ENCODE measurements around the gene CRACR2A.

The CRACR2A gene

DNA sequence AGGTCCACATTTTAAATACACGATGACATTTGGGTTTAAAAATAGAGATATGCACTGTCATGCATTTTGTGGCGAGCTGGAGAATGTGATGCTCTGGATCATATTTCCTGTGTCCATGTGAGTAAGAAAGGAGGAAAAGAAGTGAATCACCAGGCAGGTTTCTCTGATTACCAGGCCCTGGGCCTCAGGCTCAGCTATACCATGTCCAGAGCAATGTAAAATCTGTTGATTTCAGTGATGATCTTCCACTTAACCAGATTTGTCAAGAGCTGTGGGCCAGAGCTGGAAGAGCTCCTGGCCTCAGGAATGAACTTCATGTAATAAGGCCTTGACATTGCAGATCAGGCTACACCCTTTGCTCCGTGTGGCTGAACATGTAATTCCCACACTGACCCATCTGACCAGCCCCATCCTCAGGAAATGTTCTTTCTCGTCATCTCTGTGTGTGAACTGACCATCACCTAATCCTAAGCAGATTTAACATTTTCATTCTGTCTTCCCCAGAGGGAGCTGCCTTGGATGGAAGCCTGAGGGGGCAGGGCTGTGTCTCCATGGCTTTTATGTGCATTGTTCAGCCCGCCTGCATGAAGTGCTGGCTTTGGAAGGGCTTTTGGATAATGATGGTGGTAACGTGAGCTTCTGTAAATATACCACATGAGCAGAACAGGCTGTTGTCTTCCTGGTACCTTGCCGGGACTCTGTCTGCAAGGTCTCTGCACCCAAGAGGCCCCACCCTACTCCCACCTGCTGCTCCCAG is 54.5 kb downstream of the CRACR2A start:
- H4K20me1 ChIP-seq: peaks cover 0 to 23% (median 15%) of the 10 kb centered on the region in 11 experiments; a peak in 8 of 22 replicates

DNA sequence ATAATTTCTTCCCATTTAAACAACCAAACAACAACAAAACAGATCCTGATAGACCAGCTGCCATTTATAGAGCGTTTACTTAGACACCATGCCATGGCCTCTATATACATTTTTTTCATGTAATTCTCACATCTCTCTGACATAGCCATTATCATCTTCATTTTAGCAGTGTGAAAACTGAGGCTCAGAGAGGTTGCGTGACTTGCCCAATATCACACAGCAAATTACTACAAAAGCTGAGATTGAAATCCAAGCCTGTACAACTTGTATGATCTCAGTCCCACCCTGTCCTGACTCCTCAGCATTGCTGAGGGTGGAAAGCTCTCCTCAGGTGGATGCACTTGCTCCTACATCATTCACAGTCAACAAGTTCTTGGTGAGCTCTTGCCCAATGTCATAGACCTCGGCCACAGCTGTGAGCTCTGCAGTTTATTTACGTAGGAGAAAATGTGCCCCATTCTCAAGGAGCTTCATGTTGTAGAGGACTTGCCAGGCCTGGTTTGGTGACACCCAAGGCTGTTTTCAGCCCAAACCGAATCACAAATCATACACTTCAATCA is 55.5 kb downstream of the CRACR2A start:
- Histone ChIP-seq H3K36me3 (peaks cover 44 to 92% (median 76%) of the 10 kb centered on the region in 11 experiments), H4K20me1 (peaks cover 0 to 23% (median 15%) of the 10 kb centered on the region in 11 experiments; a peak in 8 of 22 replicates), H3K27me3 (no peaks in the 10 kb centered on the region), H3K4me1 (peaks cover 13 to 33% (median 22%) of the 10 kb centered on the region in 10 experiments), H3K9ac (no peak overlapping the region; a peak in 1 of 22 replicates), H3K4me2 (peak overlapping the region in 8 of 11 experiments; percentile 17 to 68 (median 57); a peak in 10 of 22 replicates), H3K27ac (peak overlapping the region in 7 of 11 experiments; percentile 5 to 52 (median 39); a peak in 11 of 22 replicates), H3K9me3 (replicated peaks in 1 of 11) (peaks cover 0 to 26% (median 22%) of the 10 kb centered on the region in 11 experiments; a peak in 18 of 22 replicates), H3K4me3 (no peak overlapping the region)
- TF ChIP-seq Cebpa-rat (IDR thresholded peaks at IDR 0.05): no peak

More for the DNA sequence above, 54.5 kb downstream of the CRACR2A start:
- Histone ChIP-seq H3K4me1 (peaks cover 13 to 33% (median 22%) of the 10 kb centered on the region in 10 experiments), H3K9me3 (replicated peaks in 1 of 11) (peaks cover 8 to 23% (median 19%) of the 10 kb centered on the region in 11 experiments), H3K9ac (0 out of 22 replicates have a peak overlapping the region, but pooled peaks of 2 of the 11 experiments have one; percentile 2 to 21), H3K36me3 (peaks cover 35 to 92% (median 75%) of the 10 kb centered on the region in 11 experiments), H3K4me2 (peak overlapping the region in 8 of 11 experiments; percentile 14 to 68 (median 57); a peak in 15 of 22 replicates), H3K27me3 (no peaks in the 10 kb centered on the region), H3K27ac (peak overlapping the region in 8 of 11 experiments; percentile 9 to 52 (median 25); a peak in 10 of 22 replicates), H3K4me3 (no peak overlapping the region)
- TF ChIP-seq Cebpa-rat (IDR thresholded peaks at IDR 0.05): no peak

- Histone ChIP-seq H3K4me3 (no peak overlapping the region), H4K20me1 (peaks cover 0 to 23% (median 13%) of the 10 kb centered on the region in 11 experiments; a peak in 8 of 22 replicates), H3K9me3 (replicated peaks in 1 of 11) (peaks cover 25 to 52% (median 47%) of the 10 kb centered on the region in 11 experiments), H3K27me3 (no peaks in the 10 kb centered on the region), H3K36me3 (peaks cover 63 to 100% (median 93%) of the 10 kb centered on the region in 11 experiments), H3K4me2 (no peak overlapping the region), H3K27ac (no peak overlapping the region), H3K9ac (no peak overlapping the region), H3K4me1 (peaks cover 13 to 33% (median 22%) of the 10 kb centered on the region in 10 experiments)
- no peak for TF ChIP-seq Cebpa-rat (IDR thresholded peaks at IDR 0.05)
These were observed 58.2 kb downstream of the CRACR2A start for GRCh38 chr12:3694673-3695072.

DNA sequence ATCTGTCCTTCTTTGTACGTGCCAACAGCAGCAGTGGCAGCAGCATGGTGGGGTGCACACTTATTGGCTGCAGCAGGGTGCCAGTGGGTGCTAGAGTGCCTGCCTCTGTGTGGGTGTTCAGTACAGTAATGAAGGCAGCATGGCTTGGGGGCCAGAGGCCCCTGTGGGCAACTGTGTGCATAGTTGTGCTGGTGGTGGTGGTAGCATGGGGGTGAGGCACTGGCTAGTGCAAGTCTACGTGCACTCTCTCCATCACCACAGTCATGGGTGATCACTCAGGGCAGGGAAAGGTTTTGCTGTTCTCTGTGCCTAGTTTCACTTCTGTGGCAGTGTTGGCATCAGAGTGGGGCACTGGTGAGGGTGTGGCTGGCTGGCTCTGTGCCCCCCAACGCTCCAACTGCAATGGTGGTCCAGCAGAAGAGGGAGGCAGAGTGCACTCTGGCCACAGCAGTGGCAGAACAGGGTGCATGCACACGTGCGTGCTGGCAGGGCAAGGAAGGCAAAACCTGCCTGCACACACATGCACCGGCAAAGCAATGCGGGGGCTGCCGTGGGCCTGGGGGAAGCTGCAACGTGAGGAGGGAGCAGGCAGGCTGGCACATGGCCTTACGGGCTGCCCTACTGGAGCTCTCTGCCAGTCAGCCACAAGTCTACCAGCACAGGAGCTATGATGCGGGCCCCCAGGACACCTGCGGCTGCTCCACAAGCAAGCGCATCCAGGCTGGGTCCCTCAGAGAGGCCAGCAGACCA is 60.1 kb downstream of the CRACR2A start:
- no peak for TF ChIP-seq Cebpa-rat (IDR thresholded peaks at IDR 0.05)
- Histone ChIP-seq H3K9me3 (replicated peaks in 1 of 11) (peaks cover 40 to 65% (median 59%) of the 10 kb centered on the region in 11 experiments), H3K36me3 (peaks cover 63 to 100% (median 98%) of the 10 kb centered on the region in 11 experiments), H3K27ac (no peak overlapping the region), H4K20me1 (peaks cover 0 to 13% (median 3%) of the 10 kb centered on the region in 11 experiments; a peak in 4 of 22 replicates), H3K27me3 (no peaks in the 10 kb centered on the region), H3K4me2 (no peak overlapping the region), H3K4me1 (peaks cover 2 to 17% (median 13%) of the 10 kb centered on the region in 10 experiments), H3K9ac (no peak overlapping the region), H3K4me3 (no peak overlapping the region)

GRCh38 chr12:3686463-3686862 is 66.4 kb downstream of the CRACR2A start:
- Histone ChIP-seq H3K27me3 (no peaks in the 10 kb centered on the region), H3K4me1 (no peaks in the 10 kb centered on the region), H3K4me2 (no peak overlapping the region), H4K20me1 (peaks cover 0 to 15% (median 0%) of the 10 kb centered on the region in 11 experiments; a peak in 4 of 22 replicates), H3K4me3 (no peak overlapping the region), H3K27ac (peak overlapping the region in 2 of 11 experiments; percentile 14 to 15; a peak in 1 of 22 replicates), H3K9ac (no peak overlapping the region), H3K9me3 (replicated peaks in 1 of 11) (peaks cover 23 to 34% (median 31%) of the 10 kb centered on the region in 11 experiments), H3K36me3 (peaks cover 28 to 100% (median 95%) of the 10 kb centered on the region in 11 experiments)
- TF ChIP-seq Cebpa-rat (IDR thresholded peaks at IDR 0.05): no peak

- no peaks in the 10 kb centered on the region for H3K4me1 ChIP-seq
- H3K27ac ChIP-seq: 0 out of 22 replicates have a peak overlapping the region, but pooled peaks of 1 of the 11 experiments have one; percentile 14
- H3K9me3 ChIP-seq (replicated peaks in 1 of 11): peaks cover 16 to 28% (median 25%) of the 10 kb centered on the region in 11 experiments
- H3K27me3 ChIP-seq: no peaks in the 10 kb centered on the region
- H3K9ac ChIP-seq: no peak overlapping the region
- H4K20me1 ChIP-seq: peaks cover 0 to 20% (median 0%) of the 10 kb centered on the region in 11 experiments; a peak in 6 of 22 replicates
- TF ChIP-seq Cebpa-rat (IDR thresholded peaks at IDR 0.05): no peak
- H3K4me3 ChIP-seq: no peak overlapping the region
- no peak overlapping the region for H3K4me2 ChIP-seq
- H3K36me3 ChIP-seq: peaks cover 21 to 100% (median 95%) of the 10 kb centered on the region in 11 experiments
These were observed 67.1 kb downstream of the CRACR2A start for GRCh38 chr12:3685830-3686229.

- H3K4me1 ChIP-seq: no peaks in the 10 kb centered on the region
- H3K4me2 ChIP-seq: no peak overlapping the region
- H3K27ac ChIP-seq: no peak overlapping the region
- peaks cover 23 to 100% (median 95%) of the 10 kb centered on the region in 11 experiments for H3K36me3 ChIP-seq
- no peaks in the 10 kb centered on the region for H3K27me3 ChIP-seq
- peaks cover 4 to 17% (median 12%) of the 10 kb centered on the region in 11 experiments; a peak in 16 of 22 replicates for H3K9me3 ChIP-seq (replicated peaks in 1 of 11)
- TF ChIP-seq Cebpa-rat (IDR thresholded peaks at IDR 0.05): no peak
- no peak overlapping the region for H3K9ac ChIP-seq
- H4K20me1 ChIP-seq: peaks cover 0 to 22% (median 3%) of the 10 kb centered on the region in 11 experiments; a peak in 6 of 22 replicates
- no peak overlapping the region for H3K4me3 ChIP-seq
These were observed 68.4 kb downstream of the CRACR2A start for GRCh38 chr12:3684449-3685051.

DNA sequence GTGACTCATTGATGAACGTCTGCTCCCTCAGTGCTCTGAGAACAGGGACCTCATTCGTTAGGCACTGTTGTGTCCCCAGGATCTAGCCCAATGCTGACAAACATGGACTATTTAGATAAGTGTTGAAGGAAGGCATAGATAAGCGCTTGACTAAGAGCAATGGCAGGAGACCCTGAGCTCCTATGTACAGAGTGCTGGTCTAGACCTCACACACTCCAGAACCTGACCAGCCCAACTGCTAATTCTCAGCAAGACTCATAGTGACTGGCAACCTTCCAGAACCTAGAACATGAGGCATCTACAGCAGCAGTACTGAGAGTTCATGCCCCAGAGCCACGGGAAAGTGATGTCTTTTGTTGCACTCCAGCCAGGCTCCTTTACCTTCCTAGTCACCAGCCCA is 69.2 kb downstream of the CRACR2A start:
- no peak overlapping the region for H3K4me3 ChIP-seq
- TF ChIP-seq Cebpa-rat (IDR thresholded peaks at IDR 0.05): no peak
- peaks cover 0 to 8% (median 4%) of the 10 kb centered on the region in 11 experiments; a peak in 13 of 22 replicates for H3K9me3 ChIP-seq (replicated peaks in 1 of 11)
- H3K4me2 ChIP-seq: no peak overlapping the region
- H3K36me3 ChIP-seq: peaks cover 32 to 100% (median 95%) of the 10 kb centered on the region in 11 experiments
- H3K9ac ChIP-seq: no peak overlapping the region
- H3K27me3 ChIP-seq: no peaks in the 10 kb centered on the region
- H3K4me1 ChIP-seq: no peaks in the 10 kb centered on the region
- H4K20me1 ChIP-seq: peaks cover 0 to 22% (median 3%) of the 10 kb centered on the region in 11 experiments; a peak in 7 of 22 replicates
- H3K27ac ChIP-seq: peak overlapping the region in 2 of 11 experiments; percentile 13 to 14; a peak in 1 of 22 replicates
